IgD-negative memory B cell (primary cell): ENCODE measurements around the gene CLDND2. TPM values are rescaled to one million over a fixed set of nuclear protein-coding genes. Genes with fewer than 3 reads are reported as not detected.
A peak's percentile ranks its signal among the peaks of the same experiment; 100 is the strongest.
"Not testable (repeated sequence)": the region's sequence is repeated elsewhere in the genome, so short reads cannot be mapped to it uniquely, and the experiment has no call there.

Source experiments
- H3K27ac Mint-ChIP-seq, 3 donors: one replicate each; pipeline ENCODE4 v1.8.0; 2020 to 2022; ENCODE audit warnings: mild to moderate bottlenecking in 3 of 3, mixed read lengths in 3 of 3, moderate library complexity in 1 of 3
- H3K27me3 Mint-ChIP-seq: one replicate; pipeline ENCODE4 v1.8.0; 2021; ENCODE audit warnings: mixed read lengths
- H3K36me3 Mint-ChIP-seq: one replicate; pipeline ENCODE4 v1.8.0; 2020; ENCODE audit warnings: mild to moderate bottlenecking, mixed read lengths
- H3K4me1 Mint-ChIP-seq, 3 donors: one replicate each; pipeline ENCODE4 v1.8.0; 2020 to 2022; ENCODE audit warnings: mixed read lengths in 3 of 3, mild to moderate bottlenecking in 1 of 3
- H3K4me3 Mint-ChIP-seq, 4 donors: one replicate each; pipeline ENCODE4 v1.8.0; 2020 to 2022; ENCODE audit warnings: mild to moderate bottlenecking in 4 of 4, mixed read lengths in 4 of 4, moderate library complexity in 3 of 4
- H3K9me3 Mint-ChIP-seq, 3 donors: one replicate each; pipeline ENCODE4 v1.8.0; 2020 to 2021; ENCODE audit warnings: mixed read lengths in 3 of 3, mild to moderate bottlenecking in 1 of 3
- polyA plus RNA-seq: library from polyadenylated mRNA; unstranded; fragments of 300-500 nt; fragmentation: Illumina TruSeq; gene quantifications from one replicate; pipeline ENCODE4 v1.2.3, GENCODE V29; 2021

The CLDND2 gene
- polyA plus RNA-seq: not detected

GRCh38 chr19:51368366-51369282 lies at the start of gene CLDND2:
Gene CLDND2, minus strand, starts transcription at chr19:51369003. Its CDS starts 426 bp downstream, at chr19:51368577.
- H3K4me1 Mint-ChIP-seq: peaks cover 6 to 18% (median 18%) of the 10 kb centered on the region in 3 donors

GRCh38 chr19:51417810-51418157 lies 49.0 kb upstream of the CLDND2 start:
- H3K4me3 Mint-ChIP-seq: peak overlapping the region; percentile 92 to 100 (median 96)
- H3K27ac Mint-ChIP-seq: peak overlapping the region; percentile 88 to 99 (median 97)
- no peaks in the 10 kb centered on the region for H3K36me3 Mint-ChIP-seq
- H3K9me3 Mint-ChIP-seq: no peaks in the 10 kb centered on the region
- H3K27me3 Mint-ChIP-seq: no peaks in the 10 kb centered on the region
- H3K4me1 Mint-ChIP-seq: peaks cover 11 to 27% (median 16%) of the 10 kb centered on the region in 3 donors

More at GRCh38 chr19:51368366-51369282, at the start of gene CLDND2:
- Mint-ChIP-seq H3K27ac (peak within 1 kb of the TSS; percentile 89 to 97 (median 93)), H3K27me3 (no peaks in the 10 kb centered on the region), H3K36me3 (no peaks in the 10 kb centered on the region), H3K4me3 (peak within 1 kb of the TSS; percentile 89 to 98 (median 96)), H3K9me3 (no peaks in the 10 kb centered on the region)

GRCh38 chr19:51417107-51417809 lies 48.5 kb upstream of the CLDND2 start, which contains the start of gene SIGLEC10:
Gene SIGLEC10, minus strand, starts transcription at chr19:51417642. Its CDS starts 61 bp downstream, at chr19:51417581.
- peak within 1 kb of the TSS; percentile 92 to 100 (median 96) for H3K4me3 Mint-ChIP-seq
- H3K36me3 Mint-ChIP-seq: no peaks in the 10 kb centered on the region
- peak within 1 kb of the TSS; percentile 88 to 99 (median 97) for H3K27ac Mint-ChIP-seq
- H3K4me1 Mint-ChIP-seq: peaks cover 11 to 27% (median 16%) of the 10 kb centered on the region in 3 donors
- no peaks in the 10 kb centered on the region for H3K27me3 Mint-ChIP-seq
- H3K9me3 Mint-ChIP-seq: no peaks in the 10 kb centered on the region

- Mint-ChIP-seq H3K4me1 (peaks cover 10 to 27% (median 16%) of the 10 kb centered on the region in 3 donors), H3K4me3 (peak overlapping the region; percentile 23 to 100 (median 94)), H3K27ac (peak overlapping the region in 2 of 3 donors; percentile 97 to 99)
- not testable (repeated sequence) for H3K36me3 Mint-ChIP-seq, H3K27me3 Mint-ChIP-seq, H3K9me3 Mint-ChIP-seq
These were observed 47.6 kb upstream of the CLDND2 start for GRCh38 chr19:51416422-51416821.

- H3K27me3 Mint-ChIP-seq: no peaks in the 10 kb centered on the region
- peaks cover 10 to 27% (median 16%) of the 10 kb centered on the region in 3 donors for H3K4me1 Mint-ChIP-seq
- H3K9me3 Mint-ChIP-seq: no peaks in the 10 kb centered on the region
- H3K4me3 Mint-ChIP-seq: no peak overlapping the region
- H3K27ac Mint-ChIP-seq: no peak overlapping the region
- no peaks in the 10 kb centered on the region for H3K36me3 Mint-ChIP-seq
These were observed 46.4 kb upstream of the CLDND2 start for GRCh38 chr19:51415187-51415586.

- peak overlapping the region in 2 of 3 donors; percentile 20 to 39 for H3K27ac Mint-ChIP-seq
- H3K27me3 Mint-ChIP-seq: peaks cover 2% of the 10 kb centered on the region
- H3K36me3 Mint-ChIP-seq: no peaks in the 10 kb centered on the region
- H3K4me1 Mint-ChIP-seq: peaks cover 19 to 24% (median 23%) of the 10 kb centered on the region in 3 donors
- no peaks in the 10 kb centered on the region for H3K9me3 Mint-ChIP-seq
- peak overlapping the region in 1 of 4 donors; percentile 8 for H3K4me3 Mint-ChIP-seq
These were observed 42.3 kb upstream of the CLDND2 start for GRCh38 chr19:51410950-51411748.

GRCh38 chr19:51407511-51408131 lies 38.8 kb upstream of the CLDND2 start:
- no peak overlapping the region for H3K27ac Mint-ChIP-seq
- peaks cover 2% of the 10 kb centered on the region for H3K27me3 Mint-ChIP-seq
- H3K4me3 Mint-ChIP-seq: peak overlapping the region in 1 of 4 donors; percentile 28
- H3K36me3 Mint-ChIP-seq: no peaks in the 10 kb centered on the region
- H3K4me1 Mint-ChIP-seq: peaks cover 13 to 21% (median 14%) of the 10 kb centered on the region in 3 donors
- peaks cover 0 to 2% (median 0%) of the 10 kb centered on the region in 3 donors for H3K9me3 Mint-ChIP-seq

- Mint-ChIP-seq H3K4me1 (peaks cover 0 to 7% (median 1%) of the 10 kb centered on the region in 3 donors), H3K4me3 (peak overlapping the region in 1 of 4 donors; percentile 66), H3K27me3 (no peaks in the 10 kb centered on the region), H3K36me3 (no peaks in the 10 kb centered on the region), H3K27ac (no peak overlapping the region), H3K9me3 (peaks cover 0 to 3% (median 2%) of the 10 kb centered on the region in 3 donors)
These were observed 33.3 kb upstream of the CLDND2 start for GRCh38 chr19:51402117-51402516.

- not testable (repeated sequence) for H3K27ac Mint-ChIP-seq, H3K9me3 Mint-ChIP-seq, H3K4me3 Mint-ChIP-seq, H3K36me3 Mint-ChIP-seq, H3K27me3 Mint-ChIP-seq
- peaks cover 10 to 20% (median 11%) of the 10 kb centered on the region in 3 donors for H3K4me1 Mint-ChIP-seq
These were observed 31.1 kb upstream of the CLDND2 start for GRCh38 chr19:51399936-51400335.

GRCh38 chr19:51399231-51399630 lies 30.4 kb upstream of the CLDND2 start:
- Mint-ChIP-seq H3K9me3 (peaks cover 0 to 3% (median 2%) of the 10 kb centered on the region in 3 donors), H3K36me3 (no peaks in the 10 kb centered on the region), H3K4me1 (peaks cover 14 to 26% (median 15%) of the 10 kb centered on the region in 3 donors), H3K27me3 (no peaks in the 10 kb centered on the region), H3K27ac (no peak overlapping the region), H3K4me3 (no peak overlapping the region)

- peak overlapping the region in 2 of 3 donors; percentile 73 to 89 for H3K27ac Mint-ChIP-seq
- H3K27me3 Mint-ChIP-seq: no peaks in the 10 kb centered on the region
- peaks cover 0 to 3% (median 2%) of the 10 kb centered on the region in 3 donors for H3K9me3 Mint-ChIP-seq
- H3K4me3 Mint-ChIP-seq: peak overlapping the region in 1 of 4 donors; percentile 38
- no peaks in the 10 kb centered on the region for H3K36me3 Mint-ChIP-seq
- H3K4me1 Mint-ChIP-seq: peaks cover 18 to 30% (median 19%) of the 10 kb centered on the region in 3 donors
These were observed 29.4 kb upstream of the CLDND2 start for GRCh38 chr19:51398096-51398704.

- H3K4me3 Mint-ChIP-seq, H3K36me3 Mint-ChIP-seq, H3K9me3 Mint-ChIP-seq, H3K27me3 Mint-ChIP-seq, H3K27ac Mint-ChIP-seq: not testable (repeated sequence)
- H3K4me1 Mint-ChIP-seq: peaks cover 18 to 30% (median 20%) of the 10 kb centered on the region in 3 donors
These were observed 28.6 kb upstream of the CLDND2 start for GRCh38 chr19:51397453-51397852.

- Mint-ChIP-seq H3K9me3 (no peaks in the 10 kb centered on the region), H3K27ac (peak overlapping the region in 1 of 3 donors; percentile 92), H3K36me3 (no peaks in the 10 kb centered on the region), H3K4me1 (peaks cover 17 to 35% (median 20%) of the 10 kb centered on the region in 3 donors), H3K27me3 (no peaks in the 10 kb centered on the region), H3K4me3 (no peak overlapping the region)
These were observed 27.4 kb upstream of the CLDND2 start for GRCh38 chr19:51396175-51396574.
